ENCODE results near the gene SLC7A6.

DNA sequence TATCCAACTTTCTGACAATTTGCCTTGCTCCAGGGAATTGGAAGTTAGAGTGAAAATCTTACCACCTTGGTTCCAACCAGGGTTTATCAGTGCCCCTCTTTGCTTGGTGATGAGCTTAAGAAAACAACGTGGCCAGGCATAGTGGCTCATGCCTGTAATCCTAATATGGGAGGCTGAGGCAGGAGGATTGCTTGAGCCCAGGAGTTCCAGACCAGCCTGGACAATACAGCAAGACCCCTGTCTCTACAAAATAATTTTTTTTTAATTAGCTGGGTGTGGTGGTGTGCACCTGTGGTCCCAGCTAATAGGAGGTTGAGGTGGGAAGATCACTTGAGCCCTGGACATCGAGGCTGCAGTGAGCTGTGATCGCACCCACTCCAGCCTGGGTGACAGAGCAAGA lies 21.4 kb downstream of the SLC7A6 start:
- TF ChIP-seq, protein P1, sequence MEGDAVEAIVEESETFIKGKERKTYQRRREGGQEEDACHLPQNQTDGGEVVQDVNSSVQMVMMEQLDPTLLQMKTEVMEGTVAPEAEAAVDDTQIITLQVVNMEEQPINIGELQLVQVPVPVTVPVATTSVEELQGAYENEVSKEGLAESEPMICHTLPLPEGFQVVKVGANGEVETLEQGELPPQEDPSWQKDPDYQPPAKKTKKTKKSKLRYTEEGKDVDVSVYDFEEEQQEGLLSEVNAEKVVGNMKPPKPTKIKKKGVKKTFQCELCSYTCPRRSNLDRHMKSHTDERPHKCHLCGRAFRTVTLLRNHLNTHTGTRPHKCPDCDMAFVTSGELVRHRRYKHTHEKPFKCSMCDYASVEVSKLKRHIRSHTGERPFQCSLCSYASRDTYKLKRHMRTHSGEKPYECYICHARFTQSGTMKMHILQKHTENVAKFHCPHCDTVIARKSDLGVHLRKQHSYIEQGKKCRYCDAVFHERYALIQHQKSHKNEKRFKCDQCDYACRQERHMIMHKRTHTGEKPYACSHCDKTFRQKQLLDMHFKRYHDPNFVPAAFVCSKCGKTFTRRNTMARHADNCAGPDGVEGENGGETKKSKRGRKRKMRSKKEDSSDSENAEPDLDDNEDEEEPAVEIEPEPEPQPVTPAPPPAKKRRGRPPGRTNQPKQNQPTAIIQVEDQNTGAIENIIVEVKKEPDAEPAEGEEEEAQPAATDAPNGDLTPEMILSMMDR (conservative IDR thresholded peaks at IDR 0.05; ENCODE audit: low read length): no peak
- TF ChIP-seq EZH2phosphoT487 (IDR thresholded peaks at IDR 0.05; ENCODE audit: borderline replicate concordance, low read depth, low read length): no peak

All from OCI-LY7 (cell line).